GM23338 (cell line): ENCODE data around the gene SLC10A6. TPM values are rescaled to one million over a fixed set of nuclear protein-coding genes. Genes with fewer than 3 reads are reported as not detected.

ENCODE experiments used
- ATAC-seq: fragments of 200-7000 bp; cut with Tn5 transposase; 3 replicates; pipeline ENCODE4 v1.9.1; 2020
- DNase-seq: peaks from one replicate; pipeline ENCODE4 v3.0.0-alpha.2; 2015; ENCODE audit warnings: low spot score
- H2AFZ ChIP-seq: fragments of 200-600 bp; sonication (generic); 2 replicates; pipeline ENCODE4 v1.8.0; 2016; ENCODE audit warnings: antibody characterized with exemption, mild to moderate bottlenecking, moderate library complexity
- H3F3A ChIP-seq: fragments of 200-600 bp; sonication (generic); replicated peaks from 2 replicates; pipeline ENCODE4 v1.8.0; 2017; ENCODE audit warnings: antibody characterized with exemption, mixed run types, low read depth
- H3K27ac ChIP-seq: fragments of 200-600 bp; sonication (generic); 2 replicates; pipeline ENCODE4 v1.6.1; 2016; ENCODE audit warnings: low read depth
- H3K27me3 ChIP-seq: fragments of 200-600 bp; sonication (generic); 2 replicates; pipeline ENCODE4 v1.8.0; 2016; ENCODE audit warnings: mild to moderate bottlenecking, mixed run types, moderate library complexity; ENCODE audit not compliant: insufficient read depth
- H3K36me3 ChIP-seq: fragments of 200-600 bp; sonication (generic); 2 replicates; pipeline ENCODE4 v1.8.0; 2016; ENCODE audit warnings: mild to moderate bottlenecking; ENCODE audit not compliant: insufficient read depth
- H3K4me1 ChIP-seq: fragments of 200-600 bp; sonication (generic); 2 replicates; pipeline ENCODE4 v1.8.0; 2016; ENCODE audit warnings: mild to moderate bottlenecking, moderate library complexity; ENCODE audit not compliant: insufficient read depth
- H3K4me2 ChIP-seq: fragments of 200-600 bp; sonication (generic); 2 replicates; pipeline ENCODE4 v1.7.1; 2017; ENCODE audit warnings: mixed run types
- H3K4me3 ChIP-seq: fragments of 200-600 bp; sonication (generic); 2 replicates; pipeline ENCODE4 v1.6.1; 2016; ENCODE audit warnings: mixed run types
- H3K79me2 ChIP-seq: fragments of 200-600 bp; sonication (generic); replicated peaks from 2 replicates; pipeline ENCODE4 v1.8.0; 2017; ENCODE audit warnings: mild to moderate bottlenecking; ENCODE audit not compliant: insufficient read depth
- H3K9me2 ChIP-seq: fragments of 200-600 bp; sonication (generic); 2 replicates; pipeline ENCODE4 v1.8.0; 2017; ENCODE audit not compliant: insufficient read depth
- H4K20me1 ChIP-seq: fragments of 200-600 bp; sonication (generic); replicated peaks from 2 replicates; pipeline ENCODE4 v1.8.0; 2017; ENCODE audit warnings: mild to moderate bottlenecking; ENCODE audit not compliant: insufficient read depth
- H3K27ac Mint-ChIP-seq: 2 replicates; pipeline ENCODE4 v1.8.0; 2020; ENCODE audit warnings: inconsistent platforms, mild to moderate bottlenecking, moderate library complexity, mixed read lengths
- H3K27me3 Mint-ChIP-seq: 3 replicates; pipeline ENCODE4 v1.8.0; 2022; ENCODE audit warnings: low read depth, mild to moderate bottlenecking, moderate library complexity, mixed read lengths, inconsistent platforms; ENCODE audit not compliant: insufficient read depth, poor library complexity
- H3K36me3 Mint-ChIP-seq: 3 replicates; pipeline ENCODE4 v1.8.0; 2021; ENCODE audit warnings: low read depth, mild to moderate bottlenecking, inconsistent platforms, moderate library complexity, mixed read lengths
- H3K4me1 Mint-ChIP-seq: 3 replicates; pipeline ENCODE4 v1.8.0; 2020; ENCODE audit warnings: mild to moderate bottlenecking, inconsistent platforms, mixed read lengths
- H3K4me3 Mint-ChIP-seq: 3 replicates; pipeline ENCODE4 v1.8.0; 2021; ENCODE audit warnings: moderate library complexity, mild to moderate bottlenecking, inconsistent platforms, mixed read lengths
- H3K9me3 Mint-ChIP-seq: 3 replicates; pipeline ENCODE4 v1.8.0; 2020; ENCODE audit warnings: moderate library complexity, mild to moderate bottlenecking, inconsistent platforms, mixed read lengths
- CREB1 ChIP-seq: fragments of 250-450 bp; sonication (Bioruptor Pico); IDR thresholded peaks from 2 replicates; pipeline ENCODE4 v1.5.0; 2020; ENCODE audit warnings: low read depth, mild to moderate bottlenecking, moderate library complexity
- EZH2 ChIP-seq: fragments of 200-600 bp; sonication (generic); IDR thresholded peaks from one replicate; pipeline ENCODE4 v1.8.0; 2017; ENCODE audit warnings: antibody characterized with exemption, mild to moderate bottlenecking, low read depth; ENCODE audit not compliant: unreplicated experiment
- EZH2phosphoT487 ChIP-seq: fragments of 200-600 bp; sonication (generic); IDR thresholded peaks from one replicate; pipeline ENCODE4 v1.8.1; 2018; ENCODE audit warnings: antibody characterized with exemption; ENCODE audit not compliant: unreplicated experiment
- JUNB ChIP-seq: IDR thresholded peaks from one replicate; pipeline ENCODE4 v1.6.1; 2016; ENCODE audit warnings: antibody characterized with exemption; ENCODE audit not compliant: unreplicated experiment
- NANOG ChIP-seq: IDR thresholded peaks from 2 replicates; pipeline ENCODE4 v1.6.1; 2016; ENCODE audit warnings: antibody characterized with exemption, borderline replicate concordance
- POLR2AphosphoS5 ChIP-seq: IDR thresholded peaks from 2 replicates; pipeline ENCODE4 v1.6.1; 2016; ENCODE audit warnings: antibody characterized with exemption, low read depth
- REST ChIP-seq: IDR thresholded peaks from one replicate; pipeline ENCODE4 v1.6.1; 2018; ENCODE audit warnings: antibody characterized with exemption; ENCODE audit not compliant: unreplicated experiment
- STAT1 ChIP-seq: IDR thresholded peaks from one replicate; pipeline ENCODE4 v1.6.1; 2016; ENCODE audit warnings: antibody characterized with exemption; ENCODE audit not compliant: unreplicated experiment
- ZNF114 ChIP-seq: fragments of 250-450 bp; sonication (Bioruptor Pico); IDR thresholded peaks from 2 replicates; pipeline ENCODE4 v1.5.0; 2020; ENCODE audit warnings: mild to moderate bottlenecking, moderate library complexity
- ZNF331 ChIP-seq: fragments of 250-450 bp; sonication (Bioruptor Pico); IDR thresholded peaks from 2 replicates; pipeline ENCODE4 v1.5.0; 2020; ENCODE audit warnings: low read depth, mild to moderate bottlenecking, moderate library complexity
- ZNF462 ChIP-seq: fragments of 250-450 bp; sonication (Bioruptor Pico); IDR thresholded peaks from 2 replicates; pipeline ENCODE4 v1.5.0; 2020; ENCODE audit warnings: mild to moderate bottlenecking, moderate library complexity
- polyA plus RNA-seq: library from polyadenylated mRNA; unstranded; fragments of >200 nt; fragmentation: Nextera tagmentation; extraction: Ambion mirVana; gene quantifications from 2 replicates; pipeline ENCODE4 v1.2.1, GENCODE V29; 2016
- total RNA-seq: library from RNA; depleted of rRNA; stranded (reverse); fragments of >200 nt; shearing (Covaris generic); gene quantifications from 2 replicates; pipeline ENCODE4 v1.2.3, GENCODE V29; 2014
- TF ChIP-seq, protein P1 (sequence below), 2 experiments: fragments of 200-600 bp in 1 of 2; sonication (generic) in 1 of 2; conservative IDR thresholded peaks; 2 replicates each; pipeline versions ENCODE4 v1.5.1 to v1.6.1; 2016 to 2017; ENCODE audit warnings: antibody characterized with exemption in 2 of 2, low read depth in 2 of 2, mild to moderate bottlenecking in 2 of 2, moderate library complexity in 1 of 2
- TF ChIP-seq, protein P2 (sequence below): IDR thresholded peaks from 2 replicates; pipeline ENCODE4 v1.6.1; 2016; ENCODE audit warnings: antibody characterized with exemption

SLC10A6 gene
- total and polyA plus RNA-seq, 2 experiments from 2014 or later: not detected

DNA sequence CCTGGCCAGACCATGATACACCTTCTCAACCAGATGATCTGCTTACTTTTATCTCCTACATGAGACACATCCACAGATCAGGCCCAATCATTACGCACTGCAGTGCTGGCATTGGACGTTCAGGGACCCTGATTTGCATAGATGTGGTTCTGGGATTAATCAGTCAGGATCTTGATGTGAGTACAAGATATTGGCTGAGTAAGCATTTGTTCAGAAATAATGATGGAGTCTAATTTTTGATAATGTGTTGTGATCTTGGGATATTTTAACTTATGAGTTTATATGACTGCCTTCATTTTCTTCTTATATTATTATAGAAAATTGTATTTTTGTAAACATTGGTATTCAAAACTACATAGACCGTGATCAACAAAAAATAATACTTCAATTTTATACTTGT, 39.4 kb downstream of the SLC10A6 start:
- Mint-ChIP-seq H3K36me3 (peaks cover 57% of the 10 kb centered on the region), H3K4me3 (no peak overlapping the region), H3K9me3 (no peaks in the 10 kb centered on the region), H3K4me1 (peaks cover 7% of the 10 kb centered on the region; the same call in 1 of the 3 replicates), H3K27ac (no peak overlapping the region), H3K27me3 (no peaks in the 10 kb centered on the region)
- H4K20me1 ChIP-seq: no peaks in the 10 kb centered on the region
- no peaks in the 10 kb centered on the region for H3K9me2 ChIP-seq
- H3K79me2 ChIP-seq: no peaks in the 10 kb centered on the region
- no peaks in the 10 kb centered on the region for H3K4me1 ChIP-seq
- H3K4me3 ChIP-seq: no peak overlapping the region
- H2AFZ ChIP-seq: no peak overlapping the region
- TF ChIP-seq EZH2phosphoT487 (no peak), REST (no peak), NANOG (no peak), ZNF114 (CRISPR knock-in tag) (no peak), POLR2AphosphoS5 (no peak), JUNB (no peak), ZNF331 (no peak), EZH2 (no peak), STAT1 (no peak), ZNF462 (CRISPR knock-in tag) (no peak), CREB1 (no peak)
- TF ChIP-seq, protein P1, sequence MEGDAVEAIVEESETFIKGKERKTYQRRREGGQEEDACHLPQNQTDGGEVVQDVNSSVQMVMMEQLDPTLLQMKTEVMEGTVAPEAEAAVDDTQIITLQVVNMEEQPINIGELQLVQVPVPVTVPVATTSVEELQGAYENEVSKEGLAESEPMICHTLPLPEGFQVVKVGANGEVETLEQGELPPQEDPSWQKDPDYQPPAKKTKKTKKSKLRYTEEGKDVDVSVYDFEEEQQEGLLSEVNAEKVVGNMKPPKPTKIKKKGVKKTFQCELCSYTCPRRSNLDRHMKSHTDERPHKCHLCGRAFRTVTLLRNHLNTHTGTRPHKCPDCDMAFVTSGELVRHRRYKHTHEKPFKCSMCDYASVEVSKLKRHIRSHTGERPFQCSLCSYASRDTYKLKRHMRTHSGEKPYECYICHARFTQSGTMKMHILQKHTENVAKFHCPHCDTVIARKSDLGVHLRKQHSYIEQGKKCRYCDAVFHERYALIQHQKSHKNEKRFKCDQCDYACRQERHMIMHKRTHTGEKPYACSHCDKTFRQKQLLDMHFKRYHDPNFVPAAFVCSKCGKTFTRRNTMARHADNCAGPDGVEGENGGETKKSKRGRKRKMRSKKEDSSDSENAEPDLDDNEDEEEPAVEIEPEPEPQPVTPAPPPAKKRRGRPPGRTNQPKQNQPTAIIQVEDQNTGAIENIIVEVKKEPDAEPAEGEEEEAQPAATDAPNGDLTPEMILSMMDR (conservative IDR thresholded peaks at IDR 0.05; ENCODE audit: low read depth in 2 of 2): no peak
- TF ChIP-seq, protein P2, sequence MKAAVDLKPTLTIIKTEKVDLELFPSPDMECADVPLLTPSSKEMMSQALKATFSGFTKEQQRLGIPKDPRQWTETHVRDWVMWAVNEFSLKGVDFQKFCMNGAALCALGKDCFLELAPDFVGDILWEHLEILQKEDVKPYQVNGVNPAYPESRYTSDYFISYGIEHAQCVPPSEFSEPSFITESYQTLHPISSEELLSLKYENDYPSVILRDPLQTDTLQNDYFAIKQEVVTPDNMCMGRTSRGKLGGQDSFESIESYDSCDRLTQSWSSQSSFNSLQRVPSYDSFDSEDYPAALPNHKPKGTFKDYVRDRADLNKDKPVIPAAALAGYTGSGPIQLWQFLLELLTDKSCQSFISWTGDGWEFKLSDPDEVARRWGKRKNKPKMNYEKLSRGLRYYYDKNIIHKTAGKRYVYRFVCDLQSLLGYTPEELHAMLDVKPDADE: no peak
- H3K27ac ChIP-seq: no peak overlapping the region
- no peak overlapping the region for H3K4me2 ChIP-seq
- peaks cover 6% of the 10 kb centered on the region; the same call in 1 of the 2 replicates for H3K36me3 ChIP-seq
- no peaks in the 10 kb centered on the region for H3F3A ChIP-seq
- ATAC-seq (no peak), DNase-seq (no peak)
- H3K27me3 ChIP-seq: no peaks in the 10 kb centered on the region
